ENCODE data around the gene NFASC. TPM values are rescaled to one million over a fixed set of nuclear protein-coding genes. Genes with fewer than 3 reads are reported as not detected.

The NFASC gene
- total RNA-seq, 1 donor from 2014 or later = 29.6 TPM

- Histone ChIP-seq H3K27ac (ENCODE audit: low read depth, low read length) (no peak overlapping the region), H2AFZ (ENCODE audit: low read depth, low read length) (no peak overlapping the region), H3K27me3 (ENCODE audit: insufficient read depth, low read length) (no peaks in the 10 kb centered on the region), H3K4me1 (ENCODE audit: insufficient read depth, low read length) (peaks cover 11% of the 10 kb centered on the region), H3K9ac (ENCODE audit: low read length) (no peak overlapping the region), H3K4me3 (ENCODE audit: insufficient read depth, low read depth, low read length) (no peak overlapping the region), H3K4me2 (ENCODE audit: low read length) (no peak overlapping the region), H3K36me3 (ENCODE audit: insufficient read depth, low read length) (no peaks in the 10 kb centered on the region), H3K79me2 (ENCODE audit: insufficient read depth, low read length) (peaks cover 4% of the 10 kb centered on the region), H3K9me3 (ENCODE audit: insufficient read depth, low read depth, low read length) (no peaks in the 10 kb centered on the region), H4K20me1 (ENCODE audit: insufficient read depth, low read length) (peaks cover 44% of the 10 kb centered on the region)
- Mint-ChIP-seq H3K27ac (ENCODE audit: unreplicated experiment) (no peak overlapping the region), H3K9me3 (ENCODE audit: unreplicated experiment) (peaks cover 5% of the 10 kb centered on the region), H3K36me3 (ENCODE audit: low read depth, unreplicated experiment) (peaks cover 7% of the 10 kb centered on the region), H3K4me3 (ENCODE audit: unreplicated experiment) (no peak overlapping the region), H3K4me1 (ENCODE audit: low read depth, unreplicated experiment) (peaks cover 20% of the 10 kb centered on the region), H3K27me3 (ENCODE audit: low read depth, unreplicated experiment) (peaks cover 4% of the 10 kb centered on the region)
- FAIRE-seq (no peak), DNase-seq (ENCODE audit: low read depth) (no peak)
- TF ChIP-seq EZH2 (IDR thresholded peaks at IDR 0.05; ENCODE audit: insufficient read depth, low read length) (no peak), CTCF (IDR thresholded peaks at IDR 0.05; ENCODE audit: insufficient read depth, low read depth, low read length) (no peak)
Measured at GRCh38 chr1:204874274-204874673, 3.6 kb downstream of the NFASC start.

GRCh38 chr1:204875255-204875654, 4.6 kb downstream of the NFASC start:
- no peak overlapping the region for H3K27ac Mint-ChIP-seq (ENCODE audit: unreplicated experiment)
- H3K4me1 ChIP-seq (ENCODE audit: insufficient read depth, low read length) = peaks cover 11% of the 10 kb centered on the region
- H3K27me3 Mint-ChIP-seq (ENCODE audit: low read depth, unreplicated experiment) = peaks cover 4% of the 10 kb centered on the region

More at GRCh38 chr1:204875255-204875654, 4.6 kb downstream of the NFASC start:
- Histone ChIP-seq H2AFZ (ENCODE audit: low read depth, low read length) (no peak overlapping the region), H3K9ac (ENCODE audit: low read length) (no peak overlapping the region), H3K79me2 (ENCODE audit: insufficient read depth, low read length) (peaks cover 4% of the 10 kb centered on the region), H3K4me2 (ENCODE audit: low read length) (no peak overlapping the region), H3K4me3 (ENCODE audit: insufficient read depth, low read depth, low read length) (no peak overlapping the region), H3K27me3 (ENCODE audit: insufficient read depth, low read length) (no peaks in the 10 kb centered on the region), H4K20me1 (ENCODE audit: insufficient read depth, low read length) (peaks cover 44% of the 10 kb centered on the region), H3K27ac (ENCODE audit: low read depth, low read length) (no peak overlapping the region), H3K9me3 (ENCODE audit: insufficient read depth, low read depth, low read length) (no peaks in the 10 kb centered on the region), H3K36me3 (ENCODE audit: insufficient read depth, low read length) (no peaks in the 10 kb centered on the region)
- TF ChIP-seq CTCF (IDR thresholded peaks at IDR 0.05; ENCODE audit: insufficient read depth, low read depth, low read length) = no peak
- TF ChIP-seq EZH2 (IDR thresholded peaks at IDR 0.05; ENCODE audit: insufficient read depth, low read length) = no peak
- Mint-ChIP-seq H3K4me3 (ENCODE audit: unreplicated experiment) (no peak overlapping the region), H3K4me1 (ENCODE audit: low read depth, unreplicated experiment) (peaks cover 20% of the 10 kb centered on the region), H3K9me3 (ENCODE audit: unreplicated experiment) (peaks cover 5% of the 10 kb centered on the region), H3K36me3 (ENCODE audit: low read depth, unreplicated experiment) (peaks cover 3% of the 10 kb centered on the region)
- DNase-seq (ENCODE audit: low read depth) (no peak), FAIRE-seq (no peak)

All from astrocyte (in vitro differentiated cells and primary cell).